ENCODE results near the gene GIN1.

GRCh38 chr5:103122242-103122641 is 2.3 kb upstream of the GIN1 start:
- TF ChIP-seq, protein P1, sequence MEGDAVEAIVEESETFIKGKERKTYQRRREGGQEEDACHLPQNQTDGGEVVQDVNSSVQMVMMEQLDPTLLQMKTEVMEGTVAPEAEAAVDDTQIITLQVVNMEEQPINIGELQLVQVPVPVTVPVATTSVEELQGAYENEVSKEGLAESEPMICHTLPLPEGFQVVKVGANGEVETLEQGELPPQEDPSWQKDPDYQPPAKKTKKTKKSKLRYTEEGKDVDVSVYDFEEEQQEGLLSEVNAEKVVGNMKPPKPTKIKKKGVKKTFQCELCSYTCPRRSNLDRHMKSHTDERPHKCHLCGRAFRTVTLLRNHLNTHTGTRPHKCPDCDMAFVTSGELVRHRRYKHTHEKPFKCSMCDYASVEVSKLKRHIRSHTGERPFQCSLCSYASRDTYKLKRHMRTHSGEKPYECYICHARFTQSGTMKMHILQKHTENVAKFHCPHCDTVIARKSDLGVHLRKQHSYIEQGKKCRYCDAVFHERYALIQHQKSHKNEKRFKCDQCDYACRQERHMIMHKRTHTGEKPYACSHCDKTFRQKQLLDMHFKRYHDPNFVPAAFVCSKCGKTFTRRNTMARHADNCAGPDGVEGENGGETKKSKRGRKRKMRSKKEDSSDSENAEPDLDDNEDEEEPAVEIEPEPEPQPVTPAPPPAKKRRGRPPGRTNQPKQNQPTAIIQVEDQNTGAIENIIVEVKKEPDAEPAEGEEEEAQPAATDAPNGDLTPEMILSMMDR (IDR thresholded peaks at IDR 0.05; ENCODE audit: insufficient read depth, low read depth, low read length): no peak
- no peak for TF ChIP-seq EZH2 (IDR thresholded peaks at IDR 0.05; ENCODE audit: insufficient read depth, low read length)

All from astrocyte (in vitro differentiated cells and primary cell).